Nephron (organoid): ENCODE results near the gene TIGD4.

Experiments used
- H3K27ac Mint-ChIP-seq, 3 experiments: 2 replicates each; pipeline ENCODE4 v1.8.0; 2020; ENCODE audit warnings: mixed read lengths in 3 of 3, mild to moderate bottlenecking in 2 of 3, moderate library complexity in 1 of 3
- H3K27me3 Mint-ChIP-seq: 2 replicates; pipeline ENCODE4 v1.8.0; 2021; ENCODE audit warnings: low read depth, mild to moderate bottlenecking, moderate library complexity, mixed read lengths
- H3K36me3 Mint-ChIP-seq: 2 replicates; pipeline ENCODE4 v1.8.0; 2020; ENCODE audit warnings: low read depth, mixed read lengths
- H3K4me1 Mint-ChIP-seq: 2 replicates; pipeline ENCODE4 v1.8.0; 2020; ENCODE audit warnings: mixed read lengths
- H3K4me3 Mint-ChIP-seq, 3 experiments: 2 replicates each; pipeline ENCODE4 v1.8.0; 2020; ENCODE audit warnings: mild to moderate bottlenecking in 3 of 3, mixed read lengths in 3 of 3, moderate library complexity in 2 of 3
- H3K9me3 Mint-ChIP-seq: 2 replicates; pipeline ENCODE4 v1.8.0; 2020; ENCODE audit warnings: mixed read lengths
- TF ChIP-seq, protein P1 (sequence below), 3 experiments: fragments of 200-600 bp; sonication (generic); IDR thresholded peaks; one replicate each; pipeline ENCODE4 v1.5.0; 2021; ENCODE audit warnings: antibody characterized with exemption in 3 of 3; ENCODE audit not compliant: unreplicated experiment in 3 of 3

Gene TIGD4

DNA sequence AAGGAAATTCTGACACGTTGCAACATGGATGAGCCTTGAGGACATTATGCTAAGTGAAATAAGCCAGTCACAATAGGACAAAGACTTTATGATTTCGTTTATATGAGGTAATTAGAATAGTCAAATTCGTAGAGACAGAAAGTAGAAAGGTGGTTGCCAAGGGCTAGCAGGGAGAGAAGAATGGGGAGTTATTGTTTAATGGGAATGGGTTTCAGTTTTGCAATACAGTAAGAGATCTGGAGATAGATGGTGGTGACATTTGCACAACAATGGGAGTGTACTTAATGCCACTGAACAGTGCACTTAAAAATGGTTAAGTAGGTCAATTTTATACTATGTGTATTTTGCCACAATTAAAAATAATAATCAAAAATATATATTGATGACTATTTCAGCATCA, 56.3 kb downstream of the TIGD4 start:
- H3K27ac Mint-ChIP-seq = no peak overlapping the region
- no peaks in the 10 kb centered on the region for H3K36me3 Mint-ChIP-seq
- TF ChIP-seq, protein P1, sequence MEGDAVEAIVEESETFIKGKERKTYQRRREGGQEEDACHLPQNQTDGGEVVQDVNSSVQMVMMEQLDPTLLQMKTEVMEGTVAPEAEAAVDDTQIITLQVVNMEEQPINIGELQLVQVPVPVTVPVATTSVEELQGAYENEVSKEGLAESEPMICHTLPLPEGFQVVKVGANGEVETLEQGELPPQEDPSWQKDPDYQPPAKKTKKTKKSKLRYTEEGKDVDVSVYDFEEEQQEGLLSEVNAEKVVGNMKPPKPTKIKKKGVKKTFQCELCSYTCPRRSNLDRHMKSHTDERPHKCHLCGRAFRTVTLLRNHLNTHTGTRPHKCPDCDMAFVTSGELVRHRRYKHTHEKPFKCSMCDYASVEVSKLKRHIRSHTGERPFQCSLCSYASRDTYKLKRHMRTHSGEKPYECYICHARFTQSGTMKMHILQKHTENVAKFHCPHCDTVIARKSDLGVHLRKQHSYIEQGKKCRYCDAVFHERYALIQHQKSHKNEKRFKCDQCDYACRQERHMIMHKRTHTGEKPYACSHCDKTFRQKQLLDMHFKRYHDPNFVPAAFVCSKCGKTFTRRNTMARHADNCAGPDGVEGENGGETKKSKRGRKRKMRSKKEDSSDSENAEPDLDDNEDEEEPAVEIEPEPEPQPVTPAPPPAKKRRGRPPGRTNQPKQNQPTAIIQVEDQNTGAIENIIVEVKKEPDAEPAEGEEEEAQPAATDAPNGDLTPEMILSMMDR (IDR thresholded peaks at IDR 0.05; ENCODE audit: unreplicated experiment in 3 of 3) = no peak
- peaks cover 8% of the 10 kb centered on the region for H3K4me1 Mint-ChIP-seq
- no peaks in the 10 kb centered on the region for H3K9me3 Mint-ChIP-seq
- peaks cover 11% of the 10 kb centered on the region for H3K27me3 Mint-ChIP-seq
- H3K4me3 Mint-ChIP-seq = no peak overlapping the region

DNA sequence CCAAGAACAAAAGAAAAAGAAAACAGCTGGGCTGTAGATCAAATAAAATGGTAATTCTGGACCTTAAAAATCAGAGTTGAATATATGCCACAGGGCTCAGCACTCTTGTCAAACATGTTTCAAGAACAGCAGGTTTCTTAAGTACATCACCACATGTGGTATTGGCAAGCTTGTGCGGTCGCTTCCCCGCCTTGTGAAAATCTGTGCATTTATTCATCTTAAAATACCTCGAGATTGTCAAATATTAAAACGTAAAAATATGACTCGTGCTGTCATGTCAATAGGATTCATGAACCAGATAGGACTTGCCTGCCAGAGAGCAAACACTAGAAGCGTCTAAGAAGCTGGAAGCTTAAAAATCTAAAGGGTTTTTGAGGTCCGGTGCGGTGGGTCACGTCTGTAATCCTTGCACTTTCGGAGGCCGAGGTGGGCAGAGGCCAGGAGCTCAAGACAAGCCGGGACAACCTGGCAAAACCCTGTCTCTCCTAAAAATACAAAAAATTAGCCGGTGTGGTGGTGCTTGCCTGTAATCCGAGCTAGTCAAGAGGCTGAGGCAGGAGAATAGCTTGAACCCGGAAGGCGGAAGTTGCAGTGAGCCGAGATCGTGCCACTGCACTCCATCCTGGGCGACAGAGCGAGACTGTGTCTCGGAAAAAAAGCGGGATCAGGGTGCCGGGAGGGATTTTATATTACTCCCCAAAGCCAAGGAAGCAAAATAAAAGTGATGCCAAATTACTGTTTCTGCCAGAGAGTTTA, 59.6 kb downstream of the TIGD4 start:
- H3K27me3 Mint-ChIP-seq = peaks cover 2% of the 10 kb centered on the region
- no peak overlapping the region for H3K4me3 Mint-ChIP-seq
- H3K27ac Mint-ChIP-seq = no peak overlapping the region
- H3K9me3 Mint-ChIP-seq = peaks cover 3% of the 10 kb centered on the region
- H3K4me1 Mint-ChIP-seq = peaks cover 8% of the 10 kb centered on the region
- TF ChIP-seq, protein P1 (IDR thresholded peaks at IDR 0.05; ENCODE audit: unreplicated experiment in 3 of 3) = no peak
- no peaks in the 10 kb centered on the region for H3K36me3 Mint-ChIP-seq
